ENCODE results near the gene OLFML2A. TPM values are rescaled to one million over a fixed set of nuclear protein-coding genes. Genes with fewer than 3 reads are reported as not detected.
A peak's percentile ranks its signal among the peaks of the same experiment; 100 is the strongest.

OLFML2A gene
- total and polyA plus RNA-seq, 2 of the 13 experiments (the other 11 are each of a cell fraction or from before 2014, with no cell fraction given), result 0.01 to 0.02 TPM

GRCh38 chr9:124771021-124771866 lies 5.7 kb upstream of the OLFML2A start, which contains the start of gene NR6A1 (continued):
- TF ChIP-seq GLI4 (CRISPR knock-in tag; IDR thresholded peaks at IDR 0.05; ENCODE audit: borderline replicate concordance) (no peak; the same call in 1 of the 2 replicates), DNMT1 (CRISPR knock-in tag; IDR thresholded peaks at IDR 0.05) (no peak), ZFP41 (CRISPR knock-in tag; IDR thresholded peaks at IDR 0.05; ENCODE audit: borderline replicate concordance) (no peak), RNF2 (conservative IDR thresholded peaks at IDR 0.05; ENCODE audit: low read depth) (0 out of 2 replicates have a peak, but pooled peaks have one; percentile 22), ZNF841 (CRISPR knock-in tag; IDR thresholded peaks at IDR 0.05; ENCODE audit: borderline replicate concordance) (no peak), NONO (IDR thresholded peaks at IDR 0.05) (0 out of 2 replicates have a peak, but pooled peaks have one; percentile 28), NONO (CRISPR knock-in tag; conservative IDR thresholded peaks at IDR 0.05) (peak; percentile 69), ZNF615 (CRISPR knock-in tag; IDR thresholded peaks at IDR 0.05; ENCODE audit: borderline replicate concordance) (no peak), ZNF572 (CRISPR knock-in tag; IDR thresholded peaks at IDR 0.05) (0 out of 2 replicates have a peak, but pooled peaks have one; percentile 56), SP5 (CRISPR knock-in tag; IDR thresholded peaks at IDR 0.05; ENCODE audit: borderline replicate concordance, low read depth) (peak; percentile 76; the same call in 1 of the 2 replicates), ZNF644 (CRISPR knock-in tag; IDR thresholded peaks at IDR 0.05; ENCODE audit: low read depth) (no peak), HNF1A (IDR thresholded peaks at IDR 0.05; ENCODE audit: low read depth) (0 out of 2 replicates have a peak, but pooled peaks have one; percentile 39), HNF1A (CRISPR knock-in tag; IDR thresholded peaks at IDR 0.05; ENCODE audit: borderline replicate concordance) (no peak), ZSCAN21 (CRISPR knock-in tag; IDR thresholded peaks at IDR 0.05; ENCODE audit: borderline replicate concordance) (peak; percentile 25; the same call in 1 of the 2 replicates), HMGXB4 (CRISPR knock-in tag; IDR thresholded peaks at IDR 0.05; ENCODE audit: borderline replicate concordance in 1 of 2, low read depth in 1 of 2) (peak; percentile 30 to 71; a peak in 3 of 4 replicates)

Data from HepG2 (cell line).